ENCODE results near the gene UCK2.

UCK2 gene

GRCh38 chr1:165900576-165901380, 73.4 kb downstream of the UCK2 start:
- peak; percentile 44 for DNase-seq

- DNase-seq: no peak
These were observed 75.2 kb downstream of the UCK2 start for GRCh38 chr1:165902565-165902964.

GRCh38 chr1:165903672-165904071, 76.3 kb downstream of the UCK2 start:
- DNase-seq: no peak

- DNase-seq: no peak
These were observed 77.5 kb downstream of the UCK2 start for GRCh38 chr1:165904948-165905347.

- DNase-seq: no peak
These were observed 78.4 kb downstream of the UCK2 start for GRCh38 chr1:165905853-165906252.

- DNase-seq: no peak
These were observed 79.9 kb downstream of the UCK2 start for GRCh38 chr1:165907256-165907857.

GRCh38 chr1:165910764-165911421, 83.5 kb downstream of the UCK2 start:
- DNase-seq: no peak

- DNase-seq: no peak
These were observed 84.3 kb downstream of the UCK2 start for GRCh38 chr1:165911609-165912281.

GRCh38 chr1:165912638-165913037, 85.2 kb downstream of the UCK2 start:
- DNase-seq: no peak

GRCh38 chr1:165914136-165914798, 86.9 kb downstream of the UCK2 start:
- peak; percentile 43 for DNase-seq

- DNase-seq: no peak
These were observed 88.1 kb downstream of the UCK2 start for GRCh38 chr1:165915480-165915879.

GRCh38 chr1:165915932-165916348, 88.5 kb downstream of the UCK2 start:
- no peak for DNase-seq

- DNase-seq: no peak
These were observed 89.8 kb downstream of the UCK2 start for GRCh38 chr1:165917166-165917565.

GRCh38 chr1:165924117-165924516, 96.7 kb downstream of the UCK2 start:
- DNase-seq: no peak

GRCh38 chr1:165925498-165926079, 98.2 kb downstream of the UCK2 start:
- no peak for DNase-seq

- DNase-seq: no peak
These were observed 99.8 kb downstream of the UCK2 start for GRCh38 chr1:165927169-165927568.

- no peak for DNase-seq
These were observed 100.8 kb downstream of the UCK2 start for GRCh38 chr1:165928075-165928731.

GRCh38 chr1:165930961-165931360, 103.5 kb downstream of the UCK2 start:
- DNase-seq: no peak

- no peak for DNase-seq
These were observed 106.2 kb downstream of the UCK2 start for GRCh38 chr1:165933446-165934170.

GRCh38 chr1:165936542-165936941, 109.1 kb downstream of the UCK2 start:
- DNase-seq: no peak

- no peak for DNase-seq
These were observed 110.4 kb downstream of the UCK2 start for GRCh38 chr1:165937829-165938228.
